PC-9 (cell line): ENCODE data around the gene TMEM97.

Source experiments
- EZH2 ChIP-seq: fragments of 200-600 bp; sonication (generic); IDR thresholded peaks from 2 replicates; pipeline ENCODE4 v1.8.0; 2017; ENCODE audit warnings: antibody characterized with exemption, low read depth
- TF ChIP-seq, protein P1 (sequence below): fragments of 200-600 bp; sonication (generic); conservative IDR thresholded peaks from 2 replicates; pipeline ENCODE4 v1.6.1; 2017; ENCODE audit warnings: mixed run types, antibody characterized with exemption, mild to moderate bottlenecking, moderate library complexity

DNA sequence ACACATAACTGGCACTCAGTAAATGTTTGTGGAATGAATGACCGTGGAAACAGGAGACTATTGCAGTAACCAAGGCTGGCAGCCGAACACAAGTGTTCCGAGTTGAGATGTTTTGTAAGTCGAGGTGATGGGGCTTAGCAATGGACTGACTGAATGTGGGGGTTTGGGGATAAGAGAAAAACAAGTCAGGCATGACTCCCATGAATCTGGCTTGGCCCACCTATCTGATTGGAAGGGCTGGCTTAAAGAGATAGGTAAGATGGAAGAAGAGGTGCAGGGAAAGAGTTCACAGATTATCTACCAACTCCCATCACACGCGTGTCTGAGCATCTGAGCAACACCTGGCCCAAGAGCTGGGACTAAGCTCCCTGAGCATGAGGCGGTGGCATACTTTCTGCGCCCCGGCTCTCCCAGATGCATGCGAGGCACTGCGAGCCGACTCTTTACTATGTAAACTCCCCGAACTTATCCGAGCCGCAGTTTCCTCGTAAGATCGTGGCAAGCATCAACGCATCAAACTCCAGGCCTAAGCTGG lies 15.7 kb downstream of the TMEM97 start:
- TF ChIP-seq, protein P1, sequence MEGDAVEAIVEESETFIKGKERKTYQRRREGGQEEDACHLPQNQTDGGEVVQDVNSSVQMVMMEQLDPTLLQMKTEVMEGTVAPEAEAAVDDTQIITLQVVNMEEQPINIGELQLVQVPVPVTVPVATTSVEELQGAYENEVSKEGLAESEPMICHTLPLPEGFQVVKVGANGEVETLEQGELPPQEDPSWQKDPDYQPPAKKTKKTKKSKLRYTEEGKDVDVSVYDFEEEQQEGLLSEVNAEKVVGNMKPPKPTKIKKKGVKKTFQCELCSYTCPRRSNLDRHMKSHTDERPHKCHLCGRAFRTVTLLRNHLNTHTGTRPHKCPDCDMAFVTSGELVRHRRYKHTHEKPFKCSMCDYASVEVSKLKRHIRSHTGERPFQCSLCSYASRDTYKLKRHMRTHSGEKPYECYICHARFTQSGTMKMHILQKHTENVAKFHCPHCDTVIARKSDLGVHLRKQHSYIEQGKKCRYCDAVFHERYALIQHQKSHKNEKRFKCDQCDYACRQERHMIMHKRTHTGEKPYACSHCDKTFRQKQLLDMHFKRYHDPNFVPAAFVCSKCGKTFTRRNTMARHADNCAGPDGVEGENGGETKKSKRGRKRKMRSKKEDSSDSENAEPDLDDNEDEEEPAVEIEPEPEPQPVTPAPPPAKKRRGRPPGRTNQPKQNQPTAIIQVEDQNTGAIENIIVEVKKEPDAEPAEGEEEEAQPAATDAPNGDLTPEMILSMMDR, result no peak
- TF ChIP-seq EZH2, result no peak
